K562 (cell line): ENCODE results near the gene TLNRD1. TPM values are rescaled to one million over a fixed set of nuclear protein-coding genes. Genes with fewer than 3 reads are reported as not detected.

ENCODE experiments used
- CEBPG ChIP-seq, 3 experiments: fragments of 200-800 bp in 1 of 3; sonication (Bioruptor generic) in 1 of 3; sonication (generic) in 1 of 3; formaldehyde crosslinking in 1 of 3; IDR thresholded peaks in 2 of 3; conservative IDR thresholded peaks in 1 of 3; 2 replicates each; pipeline versions ENCODE4 v1.6.1 to v1.8.0; 2016 to 2022; ENCODE audit warnings: missing compliant biosample characterization in 2 of 3, missing genetic modification characterization in 2 of 3, mild to moderate bottlenecking in 1 of 3, missing genetic modification reagents in 1 of 3
- EZH2 ChIP-seq: IDR thresholded peaks from 2 replicates; pipeline ENCODE4 v1.6.1; 2012; ENCODE audit warnings: low read depth, mild to moderate bottlenecking, inconsistent platforms, low read length, borderline replicate concordance
- HDAC3 ChIP-seq: fragments of 450-650 bp; IDR thresholded peaks from 2 replicates; pipeline ENCODE4 v1.6.1; 2018; ENCODE audit warnings: borderline replicate concordance, mild to moderate bottlenecking, moderate library complexity; ENCODE audit not compliant: partially characterized antibody
- HNRNPH1 ChIP-seq: fragments of 200-400 bp; formaldehyde crosslinking; optimal IDR thresholded peaks from 2 replicates; pipeline ENCODE3; 2017; ENCODE audit warnings: low read depth, mild to moderate bottlenecking, low read length, moderate library complexity
- JUND ChIP-seq, 2 experiments: IDR thresholded peaks; 2 replicates in 1 of 2; 3 replicates in 1 of 2; pipeline ENCODE4 v1.6.1; 2011; ENCODE audit warnings: borderline replicate concordance in 2 of 2, low read depth in 2 of 2, low read length in 2 of 2, improper control_type of control experiment in 1 of 2, missing biosample characterization in 1 of 2, missing genetic modification characterization in 1 of 2, missing genetic modification reagents in 1 of 2
- KLF1 ChIP-seq: fragments of 450-650 bp; IDR thresholded peaks from 2 replicates; pipeline ENCODE4 v1.6.1; 2016; ENCODE audit warnings: missing genetic modification characterization, missing compliant biosample characterization
- MEF2A ChIP-seq: IDR thresholded peaks from 2 replicates; pipeline ENCODE4 v1.6.1; 2011; ENCODE audit warnings: low read depth, mild to moderate bottlenecking, low read length, moderate library complexity; ENCODE audit not compliant: control insufficient read depth
- MNT ChIP-seq, 2 experiments: fragments of 450-650 bp; conservative IDR thresholded peaks; 2 replicates each; pipeline ENCODE4 v1.6.1; 2017; ENCODE audit warnings: mild to moderate bottlenecking in 2 of 2, moderate library complexity in 2 of 2
- MTA2 ChIP-seq: fragments of 450-650 bp; IDR thresholded peaks from 2 replicates; pipeline ENCODE4 v1.6.1; 2016; ENCODE audit warnings: low read depth
- NCOA2 ChIP-seq, 2 experiments: fragments of 450-650 bp; IDR thresholded peaks; 2 replicates each; pipeline ENCODE4 v1.6.1; 2018; ENCODE audit warnings: mild to moderate bottlenecking in 2 of 2, moderate library complexity in 1 of 2; ENCODE audit not compliant: partially characterized antibody in 2 of 2
- NR0B1 ChIP-seq: fragments of 450-650 bp; IDR thresholded peaks from one replicate; pipeline ENCODE4 v1.6.1; 2018; ENCODE audit warnings: mild to moderate bottlenecking, moderate library complexity; ENCODE audit not compliant: partially characterized antibody
- PHB2 ChIP-seq: fragments of 450-650 bp; IDR thresholded peaks from 2 replicates; pipeline ENCODE4 v1.6.1; 2017; ENCODE audit warnings: low read depth
- PTRF ChIP-seq: fragments of 450-650 bp; IDR thresholded peaks from 2 replicates; pipeline ENCODE4 v1.6.1; 2016; ENCODE audit warnings: mild to moderate bottlenecking, missing genetic modification characterization, missing compliant biosample characterization
- RFX1 ChIP-seq: fragments of 450-650 bp; IDR thresholded peaks from 2 replicates; pipeline ENCODE4 v1.6.1; 2016; ENCODE audit warnings: mild to moderate bottlenecking, moderate library complexity
- ZC3H11A ChIP-seq: IDR thresholded peaks from 2 replicates; pipeline ENCODE4 v1.6.1; 2012; ENCODE audit warnings: low read depth, low read length, improper control_type of control experiment
- ZNF197 ChIP-seq: fragments of 200-800 bp; sonication (Bioruptor generic); IDR thresholded peaks from 2 replicates; pipeline ENCODE4 v1.6.1; 2016; ENCODE audit warnings: low read depth, missing genetic modification characterization, missing compliant biosample characterization
- ZNF609 ChIP-seq: sonication (generic); formaldehyde crosslinking; IDR thresholded peaks from 2 replicates; pipeline ENCODE4 v1.8.1; 2023; ENCODE audit warnings: missing genetic modification reagents, mild to moderate bottlenecking, borderline replicate concordance
- ZNF695 ChIP-seq: fragments of 450-650 bp; formaldehyde crosslinking; IDR thresholded peaks from 2 replicates; pipeline ENCODE4 v1.4.0; 2020; ENCODE audit warnings: mild to moderate bottlenecking, moderate library complexity
- polyA plus RNA-seq, 8 experiments: library from polyadenylated mRNA; depleted of rRNA in 4 of 8; stranded (reverse) in 5 of 8; unstranded in 3 of 8; fragments of >200 nt; fragmentation: Nextera tagmentation in 2 of 8; fragmentation: Illumina TruSeq in 1 of 8; extraction: Ambion mirVana in 2 of 8; extraction: Trizol in 1 of 8; gene quantifications; 2 replicates each; pipeline versions ENCODE4 v1.2.1 to v1.2.3, GENCODE V29; 2011 to 2014; ENCODE audit warnings: inconsistent platforms in 1 of 8, missing spikeins in 1 of 8
- total RNA-seq, 7 experiments: library from RNA; depleted of rRNA in 6 of 7; stranded (reverse); fragments of >200 nt in 6 of 7; fragmentation: Illumina TruSeq in 2 of 7; extraction: Trizol in 2 of 7; gene quantifications; 2 replicates each; pipeline versions ENCODE4 v1.2.1 to v1.2.3, GENCODE V29; 2011 to 2021; ENCODE audit warnings: low replicate concordance in 1 of 7

TLNRD1 gene
- total and polyA plus RNA-seq, 9 of the 15 experiments (the other 6 are each of a cell fraction or from before 2014, with no cell fraction given) = 1.1 to 33.1 (median 5.7) TPM

GRCh38 chr15:80989518-80990478 is 10.9 kb upstream of the TLNRD1 start, which contains the start of gene MESD (continued):
- TF ChIP-seq ZNF197 (no peak), NCOA2 (IDR thresholded peaks at IDR 0.05; ENCODE audit: partially characterized antibody in 2 of 2) (no peak), JUND (IDR thresholded peaks at IDR 0.05; ENCODE audit: borderline replicate concordance, low read depth, low read length) (peak; percentile 14; the same call in 1 of the 2 replicates), JUND (tag; IDR thresholded peaks at IDR 0.05; ENCODE audit: borderline replicate concordance, low read depth, low read length) (no peak), CEBPG (CRISPR knock-in tag; IDR thresholded peaks at IDR 0.05) (no peak), CEBPG (tag; conservative IDR thresholded peaks at IDR 0.05 in 1 of 2, IDR thresholded peaks at IDR 0.05 in 1 of 2) (no peak), KLF1 (no peak), NR0B1 (no peak), HDAC3 (no peak), EZH2 (no peak), MTA2 (no peak), PHB2 (no peak), HNRNPH1 (no peak), RFX1 (no peak), ZNF695 (CRISPR knock-in tag) (no peak), ZNF609 (CRISPR knock-in tag) (no peak), MEF2A (no peak), PTRF (tag) (no peak), MNT (conservative IDR thresholded peaks at IDR 0.05) (peak; percentile 37 to 73; a peak in 2 of 4 replicates), ZC3H11A (no peak)
